SK-N-SH (cell line): ENCODE results near the gene DHPS. TPM values are rescaled to one million over a fixed set of nuclear protein-coding genes. Genes with fewer than 3 reads are reported as not detected.

ENCODE experiments used
- CHD2 ChIP-seq: fragments of 150-350 bp; IDR thresholded peaks from 2 replicates; pipeline ENCODE4 v1.6.1; 2018; ENCODE audit warnings: low read length; ENCODE audit not compliant: partially characterized antibody
- FOSL2 ChIP-seq: IDR thresholded peaks from 2 replicates; pipeline ENCODE4 v1.4.0; 2012; ENCODE audit warnings: low read depth, mild to moderate bottlenecking, moderate library complexity, borderline replicate concordance
- FOXM1 ChIP-seq: IDR thresholded peaks from 2 replicates; pipeline ENCODE4 v1.4.0; 2012; ENCODE audit warnings: low read depth, mild to moderate bottlenecking
- GABPA ChIP-seq: IDR thresholded peaks from 2 replicates; pipeline ENCODE4 v1.4.0; 2012; ENCODE audit warnings: low read depth, mild to moderate bottlenecking
- JUND ChIP-seq: IDR thresholded peaks from 2 replicates; pipeline ENCODE4 v1.4.0; 2012
- MAX ChIP-seq: IDR thresholded peaks from 2 replicates; pipeline ENCODE4 v1.4.0; 2012; ENCODE audit warnings: low read depth
- MEF2A ChIP-seq: IDR thresholded peaks from 2 replicates; pipeline ENCODE4 v1.4.0; 2012; ENCODE audit warnings: low read depth, borderline replicate concordance
- POLR2AphosphoS5 ChIP-seq: IDR thresholded peaks from 2 replicates; pipeline ENCODE4 v1.6.1; 2012; ENCODE audit warnings: low read depth, low read length
- RAD21 ChIP-seq: IDR thresholded peaks from 2 replicates; pipeline ENCODE4 v1.6.1; 2012; ENCODE audit warnings: mild to moderate bottlenecking, low read length
- RCOR1 ChIP-seq: fragments of 150-350 bp; IDR thresholded peaks from 2 replicates; pipeline ENCODE4 v1.6.1; 2017; ENCODE audit warnings: antibody characterized with exemption, low read length
- REST ChIP-seq: IDR thresholded peaks from 2 replicates; pipeline ENCODE4 v1.6.1; 2012; ENCODE audit warnings: mild to moderate bottlenecking, low read depth, low read length, moderate library complexity
- RXRA ChIP-seq: IDR thresholded peaks from 2 replicates; pipeline ENCODE4 v1.4.0; 2012; ENCODE audit warnings: low read depth, mild to moderate bottlenecking, borderline replicate concordance
- SIN3A ChIP-seq: IDR thresholded peaks from 2 replicates; pipeline ENCODE4 v1.6.1; 2012; ENCODE audit warnings: low read depth, mild to moderate bottlenecking, low read length, moderate library complexity, borderline replicate concordance
- USF1 ChIP-seq: IDR thresholded peaks from 2 replicates; pipeline ENCODE4 v1.4.0; 2012; ENCODE audit warnings: low read depth, borderline replicate concordance
- YY1 ChIP-seq: IDR thresholded peaks from 2 replicates; pipeline ENCODE4 v1.4.0; 2012; ENCODE audit warnings: low read depth, mild to moderate bottlenecking
- polyA plus RNA-seq, 3 experiments: library from polyadenylated mRNA; depleted of rRNA; stranded (reverse); fragments of >200 nt; gene quantifications; 2 replicates each; pipeline ENCODE4 v1.2.3, GENCODE V29; 2012
- TF ChIP-seq, protein P1 (sequence below): fragments of 200-600 bp; sonication (generic); IDR thresholded peaks from 2 replicates; pipeline ENCODE4 v1.6.1; 2017; ENCODE audit warnings: antibody characterized with exemption, mild to moderate bottlenecking, moderate library complexity
- TF ChIP-seq, protein P2 (sequence below): fragments of 150-350 bp; IDR thresholded peaks from 2 replicates; pipeline ENCODE4 v1.6.1; 2016; ENCODE audit warnings: mild to moderate bottlenecking, low read depth, low read length
- TF ChIP-seq, protein P3 (sequence below): IDR thresholded peaks from 2 replicates; pipeline ENCODE4; 2012
- TF ChIP-seq, protein P4 (sequence below): fragments of 150-350 bp; IDR thresholded peaks from 2 replicates; pipeline ENCODE4 v1.6.1; 2017; ENCODE audit warnings: antibody characterized with exemption, low read length, low read depth, borderline replicate concordance

The DHPS gene
- polyA plus RNA-seq, 1 of the 3 experiments (the other 2 are of a cell fraction) = 179 TPM

- TF ChIP-seq, protein P1, sequence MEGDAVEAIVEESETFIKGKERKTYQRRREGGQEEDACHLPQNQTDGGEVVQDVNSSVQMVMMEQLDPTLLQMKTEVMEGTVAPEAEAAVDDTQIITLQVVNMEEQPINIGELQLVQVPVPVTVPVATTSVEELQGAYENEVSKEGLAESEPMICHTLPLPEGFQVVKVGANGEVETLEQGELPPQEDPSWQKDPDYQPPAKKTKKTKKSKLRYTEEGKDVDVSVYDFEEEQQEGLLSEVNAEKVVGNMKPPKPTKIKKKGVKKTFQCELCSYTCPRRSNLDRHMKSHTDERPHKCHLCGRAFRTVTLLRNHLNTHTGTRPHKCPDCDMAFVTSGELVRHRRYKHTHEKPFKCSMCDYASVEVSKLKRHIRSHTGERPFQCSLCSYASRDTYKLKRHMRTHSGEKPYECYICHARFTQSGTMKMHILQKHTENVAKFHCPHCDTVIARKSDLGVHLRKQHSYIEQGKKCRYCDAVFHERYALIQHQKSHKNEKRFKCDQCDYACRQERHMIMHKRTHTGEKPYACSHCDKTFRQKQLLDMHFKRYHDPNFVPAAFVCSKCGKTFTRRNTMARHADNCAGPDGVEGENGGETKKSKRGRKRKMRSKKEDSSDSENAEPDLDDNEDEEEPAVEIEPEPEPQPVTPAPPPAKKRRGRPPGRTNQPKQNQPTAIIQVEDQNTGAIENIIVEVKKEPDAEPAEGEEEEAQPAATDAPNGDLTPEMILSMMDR = no peak
- TF ChIP-seq MEF2A = no peak
- TF ChIP-seq, protein P2, sequence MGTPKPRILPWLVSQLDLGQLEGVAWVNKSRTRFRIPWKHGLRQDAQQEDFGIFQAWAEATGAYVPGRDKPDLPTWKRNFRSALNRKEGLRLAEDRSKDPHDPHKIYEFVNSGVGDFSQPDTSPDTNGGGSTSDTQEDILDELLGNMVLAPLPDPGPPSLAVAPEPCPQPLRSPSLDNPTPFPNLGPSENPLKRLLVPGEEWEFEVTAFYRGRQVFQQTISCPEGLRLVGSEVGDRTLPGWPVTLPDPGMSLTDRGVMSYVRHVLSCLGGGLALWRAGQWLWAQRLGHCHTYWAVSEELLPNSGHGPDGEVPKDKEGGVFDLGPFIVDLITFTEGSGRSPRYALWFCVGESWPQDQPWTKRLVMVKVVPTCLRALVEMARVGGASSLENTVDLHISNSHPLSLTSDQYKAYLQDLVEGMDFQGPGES = no peak
- TF ChIP-seq JUND = peak; percentile 45; the same call in 1 of the 2 replicates
- peak; percentile 79 for TF ChIP-seq CHD2
- TF ChIP-seq FOXM1 = no peak
- TF ChIP-seq RXRA = no peak
- TF ChIP-seq RCOR1 = no peak
- TF ChIP-seq, protein P3, sequence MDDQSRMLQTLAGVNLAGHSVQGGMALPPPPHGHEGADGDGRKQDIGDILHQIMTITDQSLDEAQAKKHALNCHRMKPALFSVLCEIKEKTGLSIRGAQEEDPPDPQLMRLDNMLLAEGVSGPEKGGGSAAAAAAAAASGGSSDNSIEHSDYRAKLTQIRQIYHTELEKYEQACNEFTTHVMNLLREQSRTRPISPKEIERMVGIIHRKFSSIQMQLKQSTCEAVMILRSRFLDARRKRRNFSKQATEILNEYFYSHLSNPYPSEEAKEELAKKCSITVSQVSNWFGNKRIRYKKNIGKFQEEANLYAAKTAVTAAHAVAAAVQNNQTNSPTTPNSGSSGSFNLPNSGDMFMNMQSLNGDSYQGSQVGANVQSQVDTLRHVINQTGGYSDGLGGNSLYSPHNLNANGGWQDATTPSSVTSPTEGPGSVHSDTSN = peak; percentile 33
- no peak for TF ChIP-seq RAD21
- TF ChIP-seq MAX = peak; percentile 91
- peak; percentile 97 for TF ChIP-seq GABPA
- TF ChIP-seq USF1 = no peak
- TF ChIP-seq YY1 = 0 out of 2 replicates have a peak, but pooled peaks have one; percentile 35
- peak; percentile 15; the same call in 1 of the 2 replicates for TF ChIP-seq REST
- TF ChIP-seq SIN3A = peak; percentile 89; the same call in 1 of the 2 replicates
- TF ChIP-seq POLR2AphosphoS5 = peak; percentile 97
- TF ChIP-seq, protein P4, sequence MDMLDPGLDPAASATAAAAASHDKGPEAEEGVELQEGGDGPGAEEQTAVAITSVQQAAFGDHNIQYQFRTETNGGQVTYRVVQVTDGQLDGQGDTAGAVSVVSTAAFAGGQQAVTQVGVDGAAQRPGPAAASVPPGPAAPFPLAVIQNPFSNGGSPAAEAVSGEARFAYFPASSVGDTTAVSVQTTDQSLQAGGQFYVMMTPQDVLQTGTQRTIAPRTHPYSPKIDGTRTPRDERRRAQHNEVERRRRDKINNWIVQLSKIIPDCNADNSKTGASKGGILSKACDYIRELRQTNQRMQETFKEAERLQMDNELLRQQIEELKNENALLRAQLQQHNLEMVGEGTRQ = 0 out of 2 replicates have a peak, but pooled peaks have one; percentile 3
- TF ChIP-seq FOSL2 = no peak
These were observed 15.0 kb upstream of the DHPS start, which contains the start of gene FBXW9 (continued) for GRCh38 chr19:12696366-12697335.
